Endothelial cell (in vitro differentiated cells): ENCODE data around the gene FAM131A. TPM values are rescaled to one million over a fixed set of nuclear protein-coding genes. Genes with fewer than 3 reads are reported as not detected.

Experiments
- DNase-seq: peaks from one replicate; pipeline ENCODE4 v3.0.0; 2021; ENCODE audit warnings: low spot score
- H3K27ac Mint-ChIP-seq: one replicate; pipeline ENCODE4 v1.8.0; 2021; ENCODE audit warnings: mixed read lengths, inconsistent platforms; ENCODE audit not compliant: unreplicated experiment
- H3K27me3 Mint-ChIP-seq: one replicate; pipeline ENCODE4 v1.8.0; 2021; ENCODE audit warnings: mild to moderate bottlenecking, moderate library complexity, mixed read lengths, inconsistent platforms; ENCODE audit not compliant: unreplicated experiment
- H3K36me3 Mint-ChIP-seq: one replicate; pipeline ENCODE4 v1.8.0; 2021; ENCODE audit warnings: mild to moderate bottlenecking, low read depth, mixed read lengths, inconsistent platforms; ENCODE audit not compliant: unreplicated experiment
- H3K4me1 Mint-ChIP-seq: one replicate; pipeline ENCODE4 v1.8.0; 2021; ENCODE audit warnings: mild to moderate bottlenecking, mixed read lengths, inconsistent platforms; ENCODE audit not compliant: unreplicated experiment
- H3K4me3 Mint-ChIP-seq: one replicate; pipeline ENCODE4 v1.8.0; 2021; ENCODE audit warnings: mild to moderate bottlenecking, mixed read lengths, inconsistent platforms; ENCODE audit not compliant: unreplicated experiment
- H3K9me3 Mint-ChIP-seq: one replicate; pipeline ENCODE4 v1.8.0; 2021; ENCODE audit warnings: mixed read lengths, inconsistent platforms; ENCODE audit not compliant: unreplicated experiment
- CTCF ChIP-seq: fragments of 200-600 bp; sonication (generic); IDR thresholded peaks from one replicate; pipeline ENCODE4 v1.5.0; 2021; ENCODE audit warnings: antibody characterized with exemption; ENCODE audit not compliant: unreplicated experiment
- total RNA-seq: library from RNA; stranded (reverse); fragmentation: NEBNext Ultra II Directional; extraction: Animal tissue kit (Norgen Biotek cat#: 25700); gene quantifications from one replicate; pipeline ENCODE4 v1.2.1, GENCODE V29; 2021; ENCODE audit not compliant: unreplicated experiment

FAM131A gene
- total RNA-seq, 1 donor from 2014 or later: 15.8 TPM

GRCh38 chr3:184344579-184345316 lies 7.3 kb downstream of the FAM131A start:
- Mint-ChIP-seq H3K36me3 (peaks cover 30% of the 10 kb centered on the region), H3K27me3 (peaks cover 10% of the 10 kb centered on the region), H3K4me1 (peaks cover 21% of the 10 kb centered on the region), H3K9me3 (no peaks in the 10 kb centered on the region), H3K27ac (no peak overlapping the region), H3K4me3 (no peak overlapping the region)
- TF ChIP-seq CTCF: no peak
- no peak for DNase-seq

GRCh38 chr3:184345317-184346144 lies 8.1 kb downstream of the FAM131A start:
- peak overlapping the region; percentile 42 for H3K4me3 Mint-ChIP-seq
- H3K27ac Mint-ChIP-seq: peak overlapping the region; percentile 24

GRCh38 chr3:184346480-184347190 lies 9.2 kb downstream of the FAM131A start:
- no peak for TF ChIP-seq CTCF

More at GRCh38 chr3:184345317-184346144, 8.1 kb downstream of the FAM131A start:
- H3K9me3 Mint-ChIP-seq: no peaks in the 10 kb centered on the region
- peaks cover 20% of the 10 kb centered on the region for H3K4me1 Mint-ChIP-seq
- peak; percentile 47 for TF ChIP-seq CTCF
- peaks cover 10% of the 10 kb centered on the region for H3K27me3 Mint-ChIP-seq
- H3K36me3 Mint-ChIP-seq: peaks cover 34% of the 10 kb centered on the region
- DNase-seq: peak; percentile 58

GRCh38 chr3:184347321-184348056 lies 10.1 kb downstream of the FAM131A start:
- TF ChIP-seq CTCF: no peak
- no peak overlapping the region for H3K27ac Mint-ChIP-seq
- no peak for DNase-seq
- peaks cover 1% of the 10 kb centered on the region for H3K27me3 Mint-ChIP-seq
- no peaks in the 10 kb centered on the region for H3K9me3 Mint-ChIP-seq
- H3K4me3 Mint-ChIP-seq: no peak overlapping the region
- peaks cover 6% of the 10 kb centered on the region for H3K4me1 Mint-ChIP-seq
- H3K36me3 Mint-ChIP-seq: peaks cover 26% of the 10 kb centered on the region

More at GRCh38 chr3:184346480-184347190, 9.2 kb downstream of the FAM131A start:
- H3K27ac Mint-ChIP-seq: no peak overlapping the region
- DNase-seq: no peak
- peaks cover 9% of the 10 kb centered on the region for H3K4me1 Mint-ChIP-seq
- no peak overlapping the region for H3K4me3 Mint-ChIP-seq
- H3K27me3 Mint-ChIP-seq: peaks cover 2% of the 10 kb centered on the region
- H3K9me3 Mint-ChIP-seq: no peaks in the 10 kb centered on the region
- peaks cover 29% of the 10 kb centered on the region for H3K36me3 Mint-ChIP-seq
